ENCODE results near the gene PARN.

DNA sequence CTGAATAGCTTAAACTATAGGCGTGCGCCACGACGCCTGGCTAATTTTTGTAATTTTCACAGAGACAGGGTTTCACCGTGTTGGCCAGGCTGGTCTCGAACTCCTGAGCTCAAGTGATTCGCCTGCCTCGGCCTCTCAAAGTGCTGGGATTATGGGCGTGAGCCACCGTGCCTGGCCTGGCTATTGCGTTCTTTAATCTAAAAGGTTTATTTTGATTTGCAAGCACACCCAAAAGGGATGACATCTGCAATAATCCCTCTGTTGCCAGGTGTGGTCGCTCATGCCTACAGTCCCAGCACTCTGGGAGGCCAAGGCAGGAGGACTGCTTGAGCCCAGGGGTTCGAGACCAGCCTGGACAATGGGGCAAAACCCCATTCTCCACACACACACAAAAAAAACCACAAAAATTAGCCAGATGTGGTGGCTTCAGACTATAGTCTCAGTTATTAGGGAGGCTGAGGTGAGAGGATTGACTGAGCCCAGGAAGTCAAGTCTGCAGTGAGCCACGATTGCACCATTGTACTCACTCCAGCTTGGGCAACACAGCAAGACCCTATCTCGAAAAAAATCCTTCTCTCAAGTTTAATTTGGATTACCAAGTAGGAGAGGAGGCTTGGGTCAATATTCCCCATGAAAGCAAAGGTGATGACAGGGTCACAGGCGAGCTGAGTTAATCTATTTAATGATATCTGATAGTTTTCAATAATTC lies 144.1 kb downstream of the PARN start:
- TF ChIP-seq EZH2phosphoT487 (IDR thresholded peaks at IDR 0.05; ENCODE audit: insufficient read depth, low read depth): no peak
- TF ChIP-seq EZH2 (IDR thresholded peaks at IDR 0.05; ENCODE audit: insufficient read depth, poor library complexity, severe bottlenecking): no peak
